Naive thymus-derived CD8-positive, alpha-beta T cell (primary cell): ENCODE measurements around the gene SMCHD1. TPM values are rescaled to one million over a fixed set of nuclear protein-coding genes. Genes with fewer than 3 reads are reported as not detected.

Experiments used
- ATAC-seq, 2 donors: fragments of 150-1000 bp; cut with Tn5 transposase in 1 of 2; sonication (Bioruptor Pico), chemical (Tn5 transposase) in 1 of 2; 1 replicate in 1 of 2; 2 replicates in 1 of 2; pipeline ENCODE4 v1.10.0; 2021; ENCODE audit warnings: mild to moderate bottlenecking in 2 of 2, moderate library complexity in 2 of 2
- POLR2A ChIA-PET: fragments of 350-600 bp; sonication (Branson Sonifier 250); formaldehyde crosslinking; loops from one replicate; lab custom pipeline; 2021; ENCODE audit warnings: antibody characterized with exemption; lab: Charles Lee
- DNase-seq, 10 donors: peaks; one replicate each; pipeline versions ENCODE4 v3.0.0 to v3.0.0-alpha.2; 2020 to 2022
- H3K27ac Mint-ChIP-seq, 10 donors: one replicate each; pipeline ENCODE4 v1.8.0; 2020 to 2022; ENCODE audit warnings: mild to moderate bottlenecking in 10 of 10, mixed read lengths in 10 of 10, moderate library complexity in 4 of 10, inconsistent platforms in 1 of 10
- H3K27me3 Mint-ChIP-seq, 5 donors: one replicate each; pipeline ENCODE4 v1.8.0; 2021 to 2022; ENCODE audit warnings: mixed read lengths in 5 of 5
- H3K36me3 Mint-ChIP-seq, 3 donors: one replicate each; pipeline ENCODE4 v1.8.0; 2020 to 2022; ENCODE audit warnings: mixed read lengths in 3 of 3, mild to moderate bottlenecking in 2 of 3, inconsistent platforms in 1 of 3
- H3K4me1 Mint-ChIP-seq, 4 donors: one replicate each; pipeline ENCODE4 v1.8.0; 2021 to 2022; ENCODE audit warnings: mixed read lengths in 4 of 4
- H3K4me3 Mint-ChIP-seq, 10 donors: one replicate each; pipeline ENCODE4 v1.8.0; 2020 to 2022; ENCODE audit warnings: mild to moderate bottlenecking in 10 of 10, mixed read lengths in 10 of 10, moderate library complexity in 6 of 10, inconsistent platforms in 1 of 10
- H3K9me3 Mint-ChIP-seq, 9 donors: one replicate each; pipeline ENCODE4 v1.8.0; 2020 to 2022; ENCODE audit warnings: mixed read lengths in 9 of 9, mild to moderate bottlenecking in 3 of 9, inconsistent platforms in 1 of 9, moderate library complexity in 1 of 9
- polyA plus RNA-seq, 3 donors: library from polyadenylated mRNA; unstranded; fragments of 300-500 nt; fragmentation: Illumina TruSeq; gene quantifications; one replicate each; pipeline ENCODE4 v1.2.3, GENCODE V29; 2021
- total RNA-seq, 8 experiments: library from RNA in 2 of 8; stranded (reverse) in 2 of 8; gene quantifications; one replicate each; pipeline ENCODE4 v1.2.3 and lab custom pipeline; 2021 to 2026

SMCHD1 gene
- 100 to 1,000 TPM; 208 to 215 TPM for total RNA-seq
- 10 to 100 TPM; 27.7 to 33.7 (median 29.4) TPM for polyA plus RNA-seq
- 488 to 861 (median 710) reads per million in 6 experiments for total RNA-seq (lab: John Stamatoyannopoulos, UW)

GRCh38 chr18:2655178-2655953 is at the start of gene SMCHD1:
SMCHD1 (plus strand) TSS chr18:2655726; CDS start chr18:2656076, 350 bp downstream.
- POLR2A ChIA-PET = interaction anchor here (0.6 to 12.0 kb wide), 40 partner anchors 11 to 1825 kb away, joined by 3 to 511 read pairs (median 6); partner anchors contain the start of genes METTL4, MYL12A and NDC80
- peak within 1 kb of the TSS; percentile 90 to 99 (median 98) for H3K27ac Mint-ChIP-seq
- H3K4me1 Mint-ChIP-seq = peaks cover 8 to 62% (median 42%) of the 10 kb centered on the region in 4 donors

GRCh38 chr18:2606335-2606734 is 49.2 kb upstream of the SMCHD1 start:
- no peaks in the 10 kb centered on the region for H3K36me3 Mint-ChIP-seq
- peaks cover 15 to 55% (median 42%) of the 10 kb centered on the region in 4 donors for H3K4me1 Mint-ChIP-seq
- DNase-seq (peak in 4 of 10 donors; percentile 19 to 53 (median 36)), ATAC-seq (peak; percentile 51 to 75)
- H3K4me3 Mint-ChIP-seq = peak overlapping the region; percentile 8 to 80 (median 68)
- POLR2A ChIA-PET = interaction anchor here (0.6 to 6.5 kb wide), 9 partner anchors 13 to 642 kb away, joined by 3 to 105 read pairs (median 3); partner anchors contain the start of genes METTL4, NDC80 and SMCHD1
- peak overlapping the region in 9 of 10 donors; percentile 75 to 94 (median 89) for H3K27ac Mint-ChIP-seq
- no peaks in the 10 kb centered on the region for H3K27me3 Mint-ChIP-seq
- H3K9me3 Mint-ChIP-seq = no peaks in the 10 kb centered on the region

More at GRCh38 chr18:2655178-2655953, at the start of gene SMCHD1:
- Mint-ChIP-seq H3K27me3 (no peaks in the 10 kb centered on the region), H3K9me3 (no peaks in the 10 kb centered on the region), H3K4me3 (peak within 1 kb of the TSS; percentile 92 to 99 (median 96)), H3K36me3 (peaks cover 3 to 9% (median 6%) of the 10 kb centered on the region in 3 donors)
- peak; percentile 69 to 71 for ATAC-seq
- peak; percentile 83 to 95 (median 89) for DNase-seq

- no peak overlapping the region for H3K4me3 Mint-ChIP-seq
- DNase-seq (no peak), ATAC-seq (no peak)
- no peaks in the 10 kb centered on the region for H3K27me3 Mint-ChIP-seq
- POLR2A ChIA-PET = interaction anchor here (1.2 to 6.5 kb wide), 3 partner anchors 21 to 46 kb away, joined by 3 to 105 read pairs (median 8); partner anchors contain the start of gene SMCHD1
- H3K36me3 Mint-ChIP-seq = peaks cover 0 to 6% (median 0%) of the 10 kb centered on the region in 3 donors
- no peaks in the 10 kb centered on the region for H3K9me3 Mint-ChIP-seq
- peak overlapping the region in 4 of 10 donors; percentile 7 to 68 (median 37) for H3K27ac Mint-ChIP-seq
- peaks cover 7 to 36% (median 28%) of the 10 kb centered on the region in 4 donors for H3K4me1 Mint-ChIP-seq
These were observed 45.9 kb upstream of the SMCHD1 start for GRCh38 chr18:2609604-2610003.

- Mint-ChIP-seq H3K4me3 (no peak overlapping the region), H3K4me1 (peaks cover 3 to 27% (median 20%) of the 10 kb centered on the region in 4 donors), H3K9me3 (peaks cover 0 to 6% (median 0%) of the 10 kb centered on the region in 9 donors), H3K36me3 (peaks cover 0 to 11% (median 0%) of the 10 kb centered on the region in 3 donors), H3K27me3 (no peaks in the 10 kb centered on the region), H3K27ac (no peak overlapping the region)
- POLR2A ChIA-PET = interaction anchor here (1.0 to 1.2 kb wide), 3 partner anchors 9 to 40 kb away, joined by 3 read pairs; no protein-coding TSS in a partner anchor
- ATAC-seq (no peak), DNase-seq (no peak)
These were observed 45.0 kb upstream of the SMCHD1 start for GRCh38 chr18:2610549-2610948.

GRCh38 chr18:2612996-2613395 is 42.5 kb upstream of the SMCHD1 start:
- Mint-ChIP-seq H3K9me3 (peaks cover 0 to 6% (median 0%) of the 10 kb centered on the region in 9 donors), H3K4me3 (no peak overlapping the region), H3K27ac (no peak overlapping the region), H3K4me1 (peaks cover 2 to 15% (median 10%) of the 10 kb centered on the region in 4 donors), H3K27me3 (no peaks in the 10 kb centered on the region), H3K36me3 (peaks cover 0 to 11% (median 0%) of the 10 kb centered on the region in 3 donors)
- no peak for ATAC-seq
- DNase-seq = no peak
- POLR2A ChIA-PET = interaction anchor here (0.9 to 2.6 kb wide), 4 partner anchors 13 to 43 kb away, joined by 3 to 9 read pairs (median 4); partner anchors contain the start of gene SMCHD1

GRCh38 chr18:2617401-2617998 is 38.0 kb upstream of the SMCHD1 start:
- POLR2A ChIA-PET = interaction anchor here (1.4 kb wide), 1 partner anchor 19 kb away, joined by 6 read pairs; no protein-coding TSS in a partner anchor
- ATAC-seq (no peak), DNase-seq (no peak)
- no peak overlapping the region for H3K4me3 Mint-ChIP-seq
- H3K4me1 Mint-ChIP-seq = peaks cover 0 to 2% (median under 1%) of the 10 kb centered on the region in 4 donors
- H3K36me3 Mint-ChIP-seq = peaks cover 0 to 8% (median 0%) of the 10 kb centered on the region in 3 donors
- peaks cover 0 to 6% (median 0%) of the 10 kb centered on the region in 9 donors for H3K9me3 Mint-ChIP-seq
- H3K27me3 Mint-ChIP-seq = no peaks in the 10 kb centered on the region
- peak overlapping the region in 2 of 10 donors; percentile 13 to 50 for H3K27ac Mint-ChIP-seq

- Mint-ChIP-seq H3K27me3 (no peaks in the 10 kb centered on the region), H3K4me3 (no peak overlapping the region), H3K4me1 (peaks cover 0 to 2% (median under 1%) of the 10 kb centered on the region in 4 donors), H3K9me3 (peaks cover 0 to 6% (median 0%) of the 10 kb centered on the region in 9 donors), H3K27ac (no peak overlapping the region), H3K36me3 (peaks cover 0 to 8% (median 0%) of the 10 kb centered on the region in 3 donors)
- POLR2A ChIA-PET = interaction anchor here (1.4 kb wide), 1 partner anchor 19 kb away, joined by 6 read pairs; no protein-coding TSS in a partner anchor
- no peak for DNase-seq
- no peak for ATAC-seq
These were observed 37.5 kb upstream of the SMCHD1 start for GRCh38 chr18:2618009-2618408.

- Mint-ChIP-seq H3K27me3 (no peaks in the 10 kb centered on the region), H3K4me3 (no peak overlapping the region), H3K36me3 (peaks cover 0 to 1% (median 0%) of the 10 kb centered on the region in 3 donors), H3K27ac (peak overlapping the region in 3 of 10 donors; percentile 40 to 80 (median 58)), H3K4me1 (peaks cover 5 to 13% (median 9%) of the 10 kb centered on the region in 4 donors), H3K9me3 (no peaks in the 10 kb centered on the region)
- ATAC-seq (no peak), DNase-seq (no peak)
- POLR2A ChIA-PET = interaction anchor here (1.2 to 4.9 kb wide), 4 partner anchors 8 to 20 kb away, joined by 3 to 28 read pairs (median 8); no protein-coding TSS in a partner anchor
These were observed 30.3 kb upstream of the SMCHD1 start for GRCh38 chr18:2625217-2625616.

GRCh38 chr18:2627821-2628276 is 27.7 kb upstream of the SMCHD1 start:
- no peak for DNase-seq
- H3K27me3 Mint-ChIP-seq = no peaks in the 10 kb centered on the region
- POLR2A ChIA-PET = interaction anchor here (0.7 to 4.9 kb wide), 2 partner anchors 8 to 17 kb away, joined by 3 to 28 read pairs; no protein-coding TSS in a partner anchor
- H3K9me3 Mint-ChIP-seq = peaks cover 0 to 16% (median 0%) of the 10 kb centered on the region in 9 donors
- peak overlapping the region in 2 of 10 donors; percentile 20 to 50 for H3K27ac Mint-ChIP-seq
- peaks cover 0 to 1% (median 0%) of the 10 kb centered on the region in 3 donors for H3K36me3 Mint-ChIP-seq
- H3K4me3 Mint-ChIP-seq = no peak overlapping the region
- peaks cover 9 to 23% (median 19%) of the 10 kb centered on the region in 4 donors for H3K4me1 Mint-ChIP-seq
- no peak for ATAC-seq

- ATAC-seq (no peak), DNase-seq (no peak)
- Mint-ChIP-seq H3K36me3 (peaks cover 0 to 1% (median 0%) of the 10 kb centered on the region in 3 donors), H3K9me3 (peaks cover 0 to 25% (median 2%) of the 10 kb centered on the region in 9 donors), H3K4me3 (no peak overlapping the region), H3K4me1 (peaks cover 12 to 34% (median 30%) of the 10 kb centered on the region in 4 donors), H3K27ac (peak overlapping the region in 2 of 10 donors; percentile 7 to 45), H3K27me3 (no peaks in the 10 kb centered on the region)
- POLR2A ChIA-PET = interaction anchor here (0.5 kb wide), 1 partner anchor 23 kb away, joined by 3 read pairs; no protein-coding TSS in a partner anchor
These were observed 26.5 kb upstream of the SMCHD1 start for GRCh38 chr18:2629003-2629402.

- H3K4me3 Mint-ChIP-seq = peak overlapping the region in 8 of 10 donors; percentile 56 to 91 (median 78)
- H3K4me1 Mint-ChIP-seq = peaks cover 45 to 92% (median 81%) of the 10 kb centered on the region in 4 donors
These were observed 19.9 kb upstream of the SMCHD1 start for GRCh38 chr18:2635586-2635985.

More at GRCh38 chr18:2635586-2635985, 19.9 kb upstream of the SMCHD1 start:
- Mint-ChIP-seq H3K9me3 (peaks cover 0 to 31% (median 3%) of the 10 kb centered on the region in 9 donors), H3K36me3 (no peaks in the 10 kb centered on the region), H3K27me3 (no peaks in the 10 kb centered on the region), H3K27ac (peak overlapping the region in 8 of 10 donors; percentile 93 to 100 (median 99))
- no peak for DNase-seq
- ATAC-seq = no peak
- POLR2A ChIA-PET = interaction anchor here (0.6 to 10.9 kb wide), 13 partner anchors 9 to 612 kb away, joined by 3 to 511 read pairs (median 15); partner anchors contain the start of genes METTL4, MYL12A, NDC80 and SMCHD1
